ENCODE measurements around the gene ADAMTS16. TPM values are rescaled to one million over a fixed set of nuclear protein-coding genes. Genes with fewer than 3 reads are reported as not detected.

Gene ADAMTS16
- total RNA-seq, 2 experiments from 2014 or later: not detected

- no peaks in the 10 kb centered on the region for H3K4me1 Mint-ChIP-seq
- CTCF ChIA-PET: no interaction called here
- H3K4me3 Mint-ChIP-seq: no peak overlapping the region
- POLR2A ChIA-PET: no interaction called here
- H3K27me3 Mint-ChIP-seq: no peaks in the 10 kb centered on the region
- no peak overlapping the region for H3K27ac Mint-ChIP-seq
- no peaks in the 10 kb centered on the region for H3K36me3 Mint-ChIP-seq (ENCODE audit: low read depth)
- peaks cover 2% of the 10 kb centered on the region for H3K9me3 Mint-ChIP-seq
- no peak for DNase-seq
These were observed 10.5 kb downstream of the ADAMTS16 start for GRCh38 chr5:5150667-5151066.

GRCh38 chr5:5154733-5155132, 14.6 kb downstream of the ADAMTS16 start:
- CTCF ChIA-PET: no interaction called here
- H3K36me3 Mint-ChIP-seq (ENCODE audit: low read depth): no peaks in the 10 kb centered on the region
- POLR2A ChIA-PET: no interaction called here
- peaks cover 3% of the 10 kb centered on the region for H3K9me3 Mint-ChIP-seq
- H3K27me3 Mint-ChIP-seq: no peaks in the 10 kb centered on the region
- H3K4me3 Mint-ChIP-seq: no peak overlapping the region
- H3K27ac Mint-ChIP-seq: no peak overlapping the region
- DNase-seq: no peak
- no peaks in the 10 kb centered on the region for H3K4me1 Mint-ChIP-seq

DNA sequence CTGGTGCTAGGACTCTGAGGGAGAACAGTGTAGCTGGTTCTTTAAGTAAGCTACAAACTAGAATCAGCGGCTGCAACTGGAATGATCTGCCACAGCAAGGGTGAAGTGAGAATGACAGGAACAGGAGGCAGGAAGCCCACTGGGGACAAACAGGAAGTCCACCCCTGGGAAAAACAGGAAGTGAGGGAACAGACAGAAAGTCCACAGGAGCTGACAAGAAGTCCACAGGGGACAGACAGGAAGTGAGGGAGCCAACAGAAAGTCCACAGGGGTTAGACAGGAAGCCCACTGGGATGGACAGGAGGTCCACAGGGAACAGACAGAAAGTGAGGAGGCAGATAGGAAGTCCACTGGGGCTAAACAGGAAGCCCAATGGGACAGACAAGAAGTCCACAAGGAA, 15.5 kb downstream of the ADAMTS16 start:
- POLR2A ChIA-PET: no interaction called here
- Mint-ChIP-seq H3K9me3 (peaks cover 3% of the 10 kb centered on the region), H3K36me3 (ENCODE audit: low read depth) (no peaks in the 10 kb centered on the region), H3K4me3 (no peak overlapping the region), H3K4me1 (no peaks in the 10 kb centered on the region), H3K27ac (no peak overlapping the region), H3K27me3 (no peaks in the 10 kb centered on the region)
- DNase-seq: no peak
- CTCF ChIA-PET: no interaction called here

DNA sequence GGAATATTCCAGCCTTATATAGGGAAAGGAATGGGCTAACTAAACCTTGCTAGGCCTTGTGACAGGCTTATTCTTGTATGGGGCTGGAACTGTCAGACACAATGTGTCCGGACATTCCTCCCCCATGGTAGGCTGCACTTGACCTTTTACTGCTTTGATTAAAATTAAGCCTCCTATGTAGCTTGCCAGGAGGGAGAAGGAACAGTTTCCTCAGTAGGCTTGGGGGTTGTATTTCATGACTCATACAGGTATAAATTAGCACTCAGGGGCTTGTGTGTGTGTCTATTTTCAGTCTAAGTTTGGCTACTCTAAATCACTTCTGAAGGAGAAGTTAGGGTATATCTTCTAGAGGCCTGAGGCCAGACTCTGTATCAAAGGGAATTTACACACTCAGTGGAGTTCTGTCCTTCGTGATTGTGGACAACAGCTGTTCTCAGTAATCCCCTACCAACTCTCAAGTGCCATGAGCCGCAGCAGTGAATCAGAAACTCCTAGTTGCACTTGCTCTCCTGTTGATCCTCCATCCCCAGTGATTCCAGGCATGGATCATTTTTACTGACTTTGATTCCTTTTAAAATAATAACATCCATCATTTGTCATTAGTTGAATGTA, 16.4 kb downstream of the ADAMTS16 start:
- H3K9me3 Mint-ChIP-seq: peaks cover 3% of the 10 kb centered on the region
- no peak overlapping the region for H3K4me3 Mint-ChIP-seq
- no peaks in the 10 kb centered on the region for H3K27me3 Mint-ChIP-seq
- ChIA-PET CTCF (no interaction called here), POLR2A (no interaction called here)
- H3K4me1 Mint-ChIP-seq: no peaks in the 10 kb centered on the region
- no peak overlapping the region for H3K27ac Mint-ChIP-seq
- H3K36me3 Mint-ChIP-seq (ENCODE audit: low read depth): no peaks in the 10 kb centered on the region
- no peak for DNase-seq

DNA sequence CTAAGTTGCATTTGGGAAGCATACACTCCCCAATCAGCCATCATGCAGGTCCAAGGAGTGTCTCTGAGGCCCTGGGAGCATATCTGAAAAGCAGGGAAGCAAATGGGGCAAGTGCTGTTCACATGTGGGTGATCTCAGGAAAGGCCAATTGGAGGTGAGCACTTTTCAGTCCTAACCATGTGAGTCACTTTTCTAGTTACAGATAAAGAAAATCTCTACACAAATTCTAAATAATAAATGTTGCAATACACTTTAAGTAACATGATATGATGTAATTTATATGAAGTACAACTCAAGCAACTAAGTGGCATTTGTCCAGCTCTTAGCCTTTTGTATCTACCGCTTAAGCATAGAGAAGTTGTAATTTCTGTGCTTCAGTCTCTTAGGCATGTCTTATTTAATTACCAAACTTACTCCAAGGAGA, 18.4 kb downstream of the ADAMTS16 start:
- no peak for DNase-seq
- Mint-ChIP-seq H3K27ac (no peak overlapping the region), H3K4me3 (no peak overlapping the region), H3K36me3 (ENCODE audit: low read depth) (no peaks in the 10 kb centered on the region), H3K27me3 (no peaks in the 10 kb centered on the region), H3K4me1 (no peaks in the 10 kb centered on the region), H3K9me3 (peaks cover 3% of the 10 kb centered on the region)
- ChIA-PET CTCF (no interaction called here), POLR2A (no interaction called here)

DNA sequence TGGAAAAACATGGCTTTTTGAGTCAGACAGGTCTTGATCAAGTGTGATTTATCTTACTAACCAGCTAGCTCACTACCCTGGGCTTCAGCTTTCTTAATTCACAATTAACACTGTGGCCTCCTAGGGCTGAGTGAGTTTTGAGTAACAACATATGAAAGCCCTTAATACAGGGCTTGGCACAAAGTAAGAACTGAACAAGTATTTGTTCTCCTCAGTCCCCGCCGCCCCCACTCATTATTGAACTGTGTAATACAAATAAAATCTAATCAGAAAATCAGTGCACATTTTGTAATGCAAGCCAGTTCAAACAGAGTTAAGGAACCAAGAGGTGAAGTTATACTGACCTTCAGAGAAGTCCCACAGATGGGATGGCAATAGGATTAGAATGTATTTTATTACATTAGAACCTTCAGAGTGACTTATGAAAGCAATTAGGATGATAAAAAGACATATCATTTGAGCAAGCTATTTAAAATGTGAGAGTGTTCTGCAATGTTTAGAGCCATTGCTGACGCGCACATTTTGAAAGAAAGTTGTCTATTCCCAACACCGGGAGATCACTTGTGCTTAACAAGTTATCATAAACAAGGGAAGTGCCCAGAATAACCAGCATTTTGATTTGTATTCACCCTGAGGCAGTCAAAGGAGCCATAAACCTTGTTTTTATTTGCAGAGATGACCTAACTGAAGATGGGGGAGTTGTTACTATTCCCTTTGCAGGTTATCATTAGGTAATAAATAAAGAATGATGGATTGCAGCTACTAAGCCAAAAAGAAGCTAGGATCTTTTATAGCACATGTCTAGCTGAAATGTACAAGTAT, 19.4 kb downstream of the ADAMTS16 start:
- Mint-ChIP-seq H3K27ac (no peak overlapping the region), H3K36me3 (ENCODE audit: low read depth) (no peaks in the 10 kb centered on the region), H3K4me1 (no peaks in the 10 kb centered on the region), H3K27me3 (no peaks in the 10 kb centered on the region), H3K4me3 (no peak overlapping the region), H3K9me3 (peaks cover 3% of the 10 kb centered on the region)
- ChIA-PET POLR2A (no interaction called here), CTCF (no interaction called here)
- no peak for DNase-seq

GRCh38 chr5:5164163-5164562, 24.0 kb downstream of the ADAMTS16 start:
- Mint-ChIP-seq H3K27ac (no peak overlapping the region), H3K9me3 (no peaks in the 10 kb centered on the region), H3K4me3 (no peak overlapping the region), H3K4me1 (no peaks in the 10 kb centered on the region), H3K36me3 (ENCODE audit: low read depth) (no peaks in the 10 kb centered on the region), H3K27me3 (no peaks in the 10 kb centered on the region)
- no peak for DNase-seq
- ChIA-PET POLR2A (no interaction called here), CTCF (no interaction called here)

DNA sequence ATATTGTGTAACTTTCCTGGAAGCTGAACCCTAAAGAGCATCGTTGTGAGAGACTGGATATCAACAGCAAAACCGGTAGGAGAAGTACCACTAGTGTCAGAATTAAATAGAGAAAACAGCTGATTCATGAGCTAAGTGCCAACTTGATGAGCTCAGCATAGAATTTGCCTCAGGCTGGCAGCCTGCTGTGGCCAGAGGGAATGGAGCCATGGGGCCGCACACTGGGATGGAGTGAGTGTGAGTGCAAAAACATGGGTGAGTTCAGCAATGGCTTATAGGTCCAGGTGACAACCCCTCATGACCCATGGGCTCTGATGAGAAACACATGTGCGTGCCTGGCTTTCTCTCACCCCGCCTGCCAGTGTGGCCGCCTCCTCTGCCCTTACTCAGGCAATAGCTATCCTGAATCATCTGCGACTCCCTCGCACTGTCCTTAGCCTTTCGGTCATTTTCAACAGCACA, 25.4 kb downstream of the ADAMTS16 start:
- Mint-ChIP-seq H3K27ac (no peak overlapping the region), H3K4me3 (no peak overlapping the region), H3K4me1 (no peaks in the 10 kb centered on the region), H3K36me3 (ENCODE audit: low read depth) (no peaks in the 10 kb centered on the region), H3K9me3 (no peaks in the 10 kb centered on the region), H3K27me3 (no peaks in the 10 kb centered on the region)
- ChIA-PET POLR2A (no interaction called here), CTCF (no interaction called here)
- DNase-seq: no peak

DNA sequence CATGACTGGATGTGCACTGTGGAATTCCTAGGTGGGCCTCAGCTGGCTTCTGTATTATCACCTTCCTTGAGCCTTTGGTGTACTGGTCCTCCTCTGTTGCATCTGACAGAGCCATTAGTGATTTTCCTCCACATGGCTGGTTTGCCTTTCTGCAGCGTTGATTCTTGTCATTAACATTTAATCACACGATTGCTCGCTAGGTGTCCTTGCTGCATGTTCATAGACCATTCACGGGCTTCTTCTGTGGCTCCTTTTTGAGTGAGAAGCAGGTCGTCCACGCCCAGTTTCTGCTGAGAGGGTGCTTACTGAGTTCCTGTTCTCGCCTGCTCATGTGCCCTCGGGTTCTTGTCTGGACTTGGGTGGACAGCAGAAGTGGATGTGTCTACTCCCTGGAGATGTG, 29.3 kb downstream of the ADAMTS16 start:
- Mint-ChIP-seq H3K27ac (no peak overlapping the region), H3K36me3 (ENCODE audit: low read depth) (no peaks in the 10 kb centered on the region), H3K27me3 (no peaks in the 10 kb centered on the region), H3K9me3 (no peaks in the 10 kb centered on the region), H3K4me1 (no peaks in the 10 kb centered on the region), H3K4me3 (no peak overlapping the region)
- ChIA-PET CTCF (no interaction called here), POLR2A (no interaction called here)
- DNase-seq: no peak

GRCh38 chr5:5178136-5178535, 38.0 kb downstream of the ADAMTS16 start:
- Mint-ChIP-seq H3K36me3 (ENCODE audit: low read depth) (no peaks in the 10 kb centered on the region), H3K9me3 (no peaks in the 10 kb centered on the region), H3K4me1 (no peaks in the 10 kb centered on the region), H3K4me3 (no peak overlapping the region), H3K27me3 (peaks cover 5% of the 10 kb centered on the region), H3K27ac (no peak overlapping the region)
- ChIA-PET POLR2A (no interaction called here), CTCF (no interaction called here)
- no peak for DNase-seq

DNA sequence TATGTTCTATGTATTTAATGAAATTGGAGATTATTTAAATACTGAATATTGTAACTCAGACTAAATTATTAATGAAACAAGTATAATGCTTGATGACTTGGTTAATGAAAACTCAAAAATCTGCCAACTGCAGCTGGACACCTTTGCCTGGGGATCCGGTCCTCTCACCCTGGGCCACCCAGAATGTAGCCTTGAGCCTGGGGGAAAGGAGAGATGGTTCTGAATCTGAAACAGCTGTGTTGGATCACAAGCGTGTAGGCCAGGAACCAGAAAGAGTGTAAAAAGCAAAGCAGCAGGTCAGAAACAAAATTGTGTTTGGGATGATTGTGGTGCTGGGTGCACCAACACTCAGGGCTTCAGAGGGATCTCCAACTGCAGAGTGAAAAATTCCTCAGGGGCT, 38.5 kb downstream of the ADAMTS16 start:
- ChIA-PET CTCF (no interaction called here), POLR2A (no interaction called here)
- Mint-ChIP-seq H3K27me3 (peaks cover 9% of the 10 kb centered on the region), H3K9me3 (no peaks in the 10 kb centered on the region), H3K4me3 (no peak overlapping the region), H3K4me1 (no peaks in the 10 kb centered on the region), H3K36me3 (ENCODE audit: low read depth) (no peaks in the 10 kb centered on the region), H3K27ac (no peak overlapping the region)
- DNase-seq: no peak

- ChIA-PET CTCF (no interaction called here), POLR2A (no interaction called here)
These were observed 38.9 kb downstream of the ADAMTS16 start for GRCh38 chr5:5179079-5179478.

GRCh38 chr5:5179597-5179996, 39.5 kb downstream of the ADAMTS16 start:
- Mint-ChIP-seq H3K4me1 (no peaks in the 10 kb centered on the region), H3K27me3 (peaks cover 9% of the 10 kb centered on the region), H3K36me3 (ENCODE audit: low read depth) (no peaks in the 10 kb centered on the region), H3K9me3 (no peaks in the 10 kb centered on the region), H3K4me3 (no peak overlapping the region), H3K27ac (no peak overlapping the region)
- POLR2A ChIA-PET: no interaction called here
- CTCF ChIA-PET: no interaction called here
- no peak for DNase-seq

More at GRCh38 chr5:5179079-5179478, 38.9 kb downstream of the ADAMTS16 start:
- Mint-ChIP-seq H3K27me3 (peaks cover 9% of the 10 kb centered on the region), H3K9me3 (no peaks in the 10 kb centered on the region), H3K4me3 (no peak overlapping the region), H3K4me1 (no peaks in the 10 kb centered on the region), H3K36me3 (ENCODE audit: low read depth) (no peaks in the 10 kb centered on the region), H3K27ac (no peak overlapping the region)
- no peak for DNase-seq

DNA sequence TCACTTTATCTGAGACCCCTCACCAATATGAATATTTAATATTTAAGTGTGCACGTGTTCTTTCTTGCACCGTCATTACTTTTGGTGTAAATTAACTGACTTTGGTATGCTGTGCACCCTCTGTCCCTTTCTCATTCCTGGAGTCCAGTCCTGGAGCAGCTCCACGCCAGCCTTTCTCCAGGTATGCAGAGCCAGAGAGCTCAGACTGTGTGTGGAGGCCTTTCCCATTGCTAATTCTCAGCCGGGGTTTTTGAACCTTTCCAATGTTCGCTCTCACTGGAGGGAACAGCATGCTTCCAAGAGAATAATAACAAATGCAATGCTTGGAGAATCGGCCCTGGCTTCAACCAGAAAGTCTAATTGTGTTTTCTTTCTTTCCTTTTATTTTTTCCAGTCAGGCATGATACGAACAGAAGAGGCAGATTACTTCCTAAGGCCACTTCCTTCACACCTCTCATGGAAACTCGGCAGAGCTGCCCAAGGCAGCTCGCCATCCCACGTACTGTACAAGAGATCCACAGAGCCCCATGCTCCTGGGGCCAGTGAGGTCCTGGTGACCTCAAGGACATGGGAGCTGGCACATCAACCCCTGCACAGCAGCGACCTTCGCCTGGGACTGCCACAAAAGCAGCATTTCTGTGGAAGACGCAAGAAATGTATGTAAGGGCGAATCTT, 41.7 kb downstream of the ADAMTS16 start:
- Mint-ChIP-seq H3K4me3 (no peak overlapping the region), H3K9me3 (no peaks in the 10 kb centered on the region), H3K36me3 (ENCODE audit: low read depth) (no peaks in the 10 kb centered on the region), H3K27ac (no peak overlapping the region), H3K4me1 (no peaks in the 10 kb centered on the region), H3K27me3 (peaks cover 9% of the 10 kb centered on the region)
- CTCF ChIA-PET: no interaction called here
- no peak for DNase-seq
- POLR2A ChIA-PET: no interaction called here

Measured in activated CD4-positive, alpha-beta memory T cell treated with anti-CD3 and anti-CD28 coated beads, Interleukin-2, amount 10 ng/mL, durations not matched to agents 7 days and 5 days (primary cell).